HG02885 (cell line): ENCODE data around the gene VPS54.
"Not testable (repeated sequence)": the region's sequence is repeated elsewhere in the genome, so short reads cannot be mapped to it uniquely, and the experiment has no call there.

Experiments used
- ATAC-seq: cut with Tn5 transposase; IDR thresholded peaks from one replicate; pipeline ENCODE4 v1.9.1; 2021; ENCODE audit warnings: mild to moderate bottlenecking; ENCODE audit not compliant: unreplicated experiment, poor library complexity

Gene VPS54

DNA sequence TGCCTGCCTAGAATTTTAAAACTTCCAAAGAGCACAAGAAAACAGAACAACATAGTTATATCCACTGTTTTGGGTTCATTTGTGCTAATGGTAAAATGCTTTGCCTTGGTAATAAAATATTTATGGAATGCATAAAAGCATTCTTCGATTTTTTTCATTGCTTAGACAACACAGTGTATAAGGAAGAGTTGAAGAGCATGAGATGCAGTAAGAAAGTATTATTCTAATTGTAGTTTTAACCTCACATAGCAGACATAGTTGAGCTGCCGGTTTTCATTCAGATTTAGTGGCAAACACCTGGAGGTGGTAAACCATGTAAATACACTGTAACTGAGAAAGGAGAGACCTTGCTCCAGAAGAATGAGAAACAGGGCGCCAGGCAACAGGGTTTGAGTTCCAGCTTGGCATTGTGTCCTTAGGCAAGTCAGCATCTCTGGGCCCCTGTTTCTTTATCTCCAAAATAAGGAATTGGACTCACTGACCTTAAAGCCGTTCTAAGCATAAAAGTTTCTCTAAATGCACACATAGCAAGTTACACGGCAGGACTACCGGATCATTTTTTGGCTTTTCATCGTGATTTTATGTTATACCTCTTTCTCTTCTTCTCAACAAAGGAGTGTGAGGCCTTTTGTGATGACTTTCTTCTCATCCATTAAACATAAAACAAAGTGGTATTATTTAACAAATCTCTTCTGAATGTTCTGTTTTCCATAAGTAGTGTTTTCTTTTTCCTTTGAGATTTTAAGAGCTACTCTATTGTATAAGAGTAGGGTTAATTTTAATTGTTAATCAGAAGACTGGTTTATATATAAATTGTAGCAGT is 169.6 kb downstream of the VPS54 start:
- ATAC-seq: no peak

DNA sequence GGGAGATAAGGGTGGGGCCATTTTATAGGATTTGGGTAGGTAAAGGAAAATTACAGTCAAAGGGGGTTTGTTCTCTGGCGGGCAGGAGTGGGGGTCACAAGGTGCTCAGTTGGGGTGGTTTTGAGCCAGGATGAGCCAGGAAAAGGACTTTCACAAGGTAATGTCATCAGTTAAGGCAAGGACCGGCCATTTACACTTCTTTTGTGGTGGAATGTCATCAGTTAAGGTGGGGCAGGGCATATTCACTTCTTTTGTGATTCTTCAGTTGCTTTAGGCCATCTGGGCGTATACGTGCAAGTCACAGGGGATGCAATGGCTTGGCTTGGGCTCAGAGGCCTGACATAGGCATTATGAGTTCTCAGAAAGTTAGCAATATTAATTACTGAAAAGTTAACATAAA is 171.7 kb downstream of the VPS54 start:
- not testable (repeated sequence) for ATAC-seq

DNA sequence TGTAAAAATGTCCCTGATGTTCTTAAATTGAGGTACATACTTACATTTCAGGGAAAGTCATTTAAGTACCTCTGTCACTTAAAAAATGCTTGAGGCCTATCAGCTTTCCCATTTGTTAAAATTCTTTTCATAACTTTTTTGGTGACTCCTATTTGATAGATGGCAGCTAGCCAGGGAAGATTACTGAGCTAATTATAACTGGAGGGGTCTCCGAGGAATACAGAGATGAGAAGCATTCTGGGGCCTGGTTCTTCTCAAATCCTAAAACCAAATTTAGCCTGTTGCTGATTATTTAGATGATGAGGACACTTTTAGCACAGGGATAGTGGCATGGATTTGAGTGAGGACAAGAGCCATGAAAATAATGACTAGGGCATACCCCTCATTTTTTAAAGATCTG is 172.7 kb downstream of the VPS54 start:
- ATAC-seq: no peak

DNA sequence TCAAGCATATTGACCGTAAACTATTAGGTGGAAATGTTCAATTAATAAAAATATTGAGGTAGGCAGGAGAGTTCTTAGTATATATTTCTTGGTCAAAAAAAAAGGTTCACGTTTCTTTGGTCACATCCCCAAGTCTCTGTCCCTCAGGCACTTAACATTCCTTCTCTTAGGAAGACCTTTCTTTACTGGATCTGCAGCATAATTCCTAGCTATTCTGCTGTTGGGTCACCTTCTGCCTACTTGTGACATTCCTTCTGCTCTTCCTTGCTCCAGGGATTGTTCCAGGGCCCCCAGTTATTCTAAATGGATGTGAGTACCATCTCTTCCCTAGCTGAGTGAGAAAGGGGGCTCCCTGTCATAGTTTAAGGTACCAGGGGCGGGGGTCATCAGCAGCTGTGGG is 173.4 kb downstream of the VPS54 start:
- no peak for ATAC-seq

DNA sequence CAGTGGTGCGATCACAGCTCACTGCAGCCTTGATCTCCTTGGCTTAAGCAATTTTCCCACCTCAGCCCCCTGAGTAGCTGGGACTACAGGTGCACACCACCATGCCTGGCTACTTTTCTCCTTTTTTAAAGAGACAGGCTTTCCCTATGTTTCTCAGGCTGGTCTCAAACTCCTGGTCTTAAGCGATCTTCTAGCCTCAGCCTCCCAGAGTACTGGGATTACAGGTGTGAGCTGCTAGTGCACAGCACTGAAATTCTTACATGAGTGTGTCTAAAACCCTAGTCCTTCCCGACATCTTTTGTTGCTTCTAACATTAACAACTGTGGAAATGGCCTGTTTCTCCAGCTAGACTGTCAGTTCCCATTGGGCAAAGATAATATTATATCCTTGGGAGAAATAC is 174.6 kb downstream of the VPS54 start:
- no peak for ATAC-seq

DNA sequence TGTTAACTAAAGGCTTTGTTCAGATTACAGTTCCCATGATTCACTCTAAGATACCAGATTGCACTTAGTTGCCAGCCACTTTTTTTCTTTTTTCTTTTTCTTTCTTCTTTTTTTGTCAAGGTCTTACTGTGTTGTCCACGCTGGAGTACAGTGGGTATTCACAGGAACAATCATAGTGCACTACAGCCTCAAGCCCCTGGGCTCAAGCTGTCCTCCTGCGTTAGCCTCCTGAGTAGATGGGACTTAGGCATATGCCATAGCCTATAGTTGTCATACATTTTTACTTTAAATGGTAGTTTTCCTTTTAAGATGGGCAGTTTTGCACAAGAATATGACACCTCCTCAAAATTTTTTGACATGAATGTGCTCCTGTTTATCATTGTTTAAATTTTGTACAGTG is 175.4 kb downstream of the VPS54 start:
- no peak for ATAC-seq

DNA sequence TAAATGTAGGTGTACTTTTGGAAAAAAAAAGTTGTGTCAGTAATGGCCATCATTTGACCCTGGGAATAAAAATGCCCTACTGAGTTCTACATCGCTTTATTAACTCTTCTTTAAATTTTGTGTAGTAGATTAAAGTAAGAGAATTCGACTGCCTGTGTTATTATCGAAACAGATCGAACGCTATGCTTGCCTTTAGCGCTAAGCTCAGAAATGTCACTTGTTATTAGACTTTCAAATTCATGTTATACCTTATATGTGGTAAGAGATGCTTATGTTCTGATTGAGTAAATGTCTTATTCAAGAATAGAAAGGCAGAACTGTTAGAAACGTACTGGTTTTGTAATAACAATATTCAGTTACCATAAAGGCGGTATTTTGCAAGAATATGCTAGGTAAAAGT is 176.1 kb downstream of the VPS54 start:
- ATAC-seq: no peak

DNA sequence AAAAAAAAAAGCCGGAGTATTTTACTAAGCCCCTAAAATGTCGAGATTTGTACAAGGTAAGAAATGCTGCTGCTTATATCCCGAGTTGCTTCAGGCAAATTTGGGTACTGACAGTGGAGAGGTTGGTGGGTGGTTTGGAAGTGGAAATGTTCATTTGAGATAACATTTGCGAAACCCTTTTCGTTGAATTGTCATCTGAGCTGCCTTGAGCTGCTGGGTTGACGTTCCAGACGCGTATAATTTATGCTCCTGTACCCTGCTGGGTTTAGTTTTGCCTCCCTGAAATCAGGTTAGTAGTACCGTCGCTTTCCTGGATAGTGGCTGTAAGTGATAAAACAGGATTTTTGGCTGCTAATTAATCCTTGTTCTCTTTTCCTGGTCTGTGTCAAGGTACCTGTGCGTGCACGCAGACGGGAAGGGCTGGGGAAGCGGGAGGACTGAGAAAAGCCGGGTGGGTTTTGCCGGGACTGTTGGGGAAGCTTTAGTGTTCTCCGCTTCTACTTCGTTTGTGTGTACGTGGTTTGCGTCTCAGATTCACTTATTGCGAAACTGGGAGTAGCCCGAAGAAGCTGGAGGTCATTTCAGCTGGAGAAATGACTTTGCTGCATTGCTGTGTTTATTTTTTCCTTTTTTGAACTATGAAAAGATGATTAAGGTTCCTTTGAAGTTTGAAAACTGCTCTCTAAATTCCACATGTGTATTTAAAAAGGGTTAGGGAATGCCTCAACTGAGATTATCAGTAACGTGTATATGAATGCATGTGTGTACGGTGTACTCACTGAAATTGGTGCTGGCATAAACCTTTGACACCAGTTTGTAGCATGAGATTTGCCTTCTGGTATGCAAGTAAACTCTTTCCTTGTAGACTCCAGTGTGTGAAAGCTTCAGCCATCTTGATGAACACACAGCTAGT is 176.8 kb downstream of the VPS54 start:
- ATAC-seq: no peak
